Smooth muscle cell (in vitro differentiated cells): Measurements from ENCODE around the gene MMEL1. TPM values are rescaled to one million over a fixed set of nuclear protein-coding genes. Genes with fewer than 3 reads are reported as not detected.

ENCODE experiments used
- DNase-seq: peaks from one replicate; lab custom pipeline; 2025; ENCODE audit not compliant: unreplicated experiment; lab: John Stamatoyannopoulos, UW
- H2AFZ ChIP-seq: fragments of 200-600 bp; sonication (generic); 2 replicates; pipeline ENCODE4 v1.6.0; 2016; ENCODE audit warnings: antibody characterized with exemption, low read depth, mild to moderate bottlenecking
- H3F3A ChIP-seq: fragments of 200-600 bp; sonication (generic); 2 replicates; pipeline ENCODE4 v1.6.0; 2017; ENCODE audit warnings: antibody characterized with exemption, low read depth
- H3K27ac ChIP-seq: fragments of 200-600 bp; sonication (generic); 2 replicates; pipeline ENCODE4 v1.5.1; 2016; ENCODE audit warnings: low read depth, mild to moderate bottlenecking
- H3K27me3 ChIP-seq: fragments of 200-600 bp; sonication (generic); 2 replicates; pipeline ENCODE4 v1.6.1; 2016; ENCODE audit warnings: low read depth, mild to moderate bottlenecking
- H3K36me3 ChIP-seq: fragments of 200-600 bp; sonication (generic); 2 replicates; pipeline ENCODE4 v1.5.1; 2016; ENCODE audit warnings: low read depth
- H3K4me1 ChIP-seq: fragments of 200-600 bp; sonication (generic); 2 replicates; pipeline ENCODE4 v1.5.1; 2016; ENCODE audit warnings: low read depth
- H3K4me2 ChIP-seq: fragments of 200-600 bp; sonication (generic); 2 replicates; pipeline ENCODE4 v1.6.0; 2016; ENCODE audit warnings: mild to moderate bottlenecking
- H3K4me3 ChIP-seq: fragments of 200-600 bp; sonication (generic); 2 replicates; pipeline ENCODE4 v1.5.1; 2016; ENCODE audit warnings: mild to moderate bottlenecking
- H3K79me2 ChIP-seq: fragments of 200-600 bp; sonication (generic); 2 replicates; pipeline ENCODE4 v1.6.0; 2016; ENCODE audit warnings: low read depth, mild to moderate bottlenecking
- H3K9ac ChIP-seq: fragments of 200-600 bp; sonication (generic); 2 replicates; pipeline ENCODE4 v1.6.0; 2016; ENCODE audit warnings: low read depth
- H3K9me3 ChIP-seq: fragments of 200-600 bp; sonication (generic); replicated peaks from 2 replicates; pipeline ENCODE4 v1.5.1; 2016; ENCODE audit warnings: low read depth
- H4K20me1 ChIP-seq: fragments of 200-600 bp; sonication (generic); 2 replicates; pipeline ENCODE4 v1.6.0; 2016; ENCODE audit warnings: low read depth
- CTCF ChIP-seq: fragments of 200-600 bp; sonication (generic); IDR thresholded peaks from 2 replicates; pipeline ENCODE4 v1.5.1; 2017; ENCODE audit warnings: borderline replicate concordance, mild to moderate bottlenecking, antibody characterized with exemption; ENCODE audit not compliant: insufficient read depth, poor library complexity, severe bottlenecking
- WGBS: methylation state at CpG from one replicate; pipeline ENCODE4 v1.1.7; 2016; ENCODE audit warnings: low lambda C conversion rate; 5-methylcytosine and 5-hydroxymethylcytosine counted together
- polyA plus RNA-seq: library from polyadenylated mRNA; unstranded; fragments of >200 nt; fragmentation: Nextera tagmentation; extraction: Ambion mirVana; gene quantifications from 2 replicates; pipeline ENCODE4 v1.2.1, GENCODE V29; 2016
- total RNA-seq: library from RNA; depleted of rRNA; stranded (reverse); fragments of >200 nt; gene quantifications from 2 replicates; pipeline ENCODE4 v1.2.3, GENCODE V29; 2014

Gene MMEL1
- total and polyA plus RNA-seq, 2 experiments from 2014 or later, result 3.4 TPM; not detected in 1

- Histone ChIP-seq H3K27ac (no peak overlapping the region), H3K4me2 (no peak overlapping the region), H3K4me1 (no peaks in the 10 kb centered on the region), H3K9me3 (no peaks in the 10 kb centered on the region), H3K36me3 (no peaks in the 10 kb centered on the region), H3K27me3 (no peaks in the 10 kb centered on the region), H3K4me3 (no peak overlapping the region), H3F3A (no peaks in the 10 kb centered on the region), H2AFZ (no peak overlapping the region), H4K20me1 (no peaks in the 10 kb centered on the region), H3K9ac (no peak overlapping the region), H3K79me2 (no peaks in the 10 kb centered on the region)
- 81% methylated on average over 11 of the region's 11 CpGs for WGBS
- DNase-seq, result no peak
- no peak for TF ChIP-seq CTCF
Measured at GRCh38 chr1:2612591-2613365, 20.0 kb downstream of the MMEL1 start.

- Histone ChIP-seq H2AFZ (no peak overlapping the region), H3K36me3 (no peaks in the 10 kb centered on the region), H3K27me3 (no peaks in the 10 kb centered on the region), H3K27ac (no peak overlapping the region), H3K79me2 (no peaks in the 10 kb centered on the region), H3K4me3 (no peak overlapping the region), H4K20me1 (no peaks in the 10 kb centered on the region), H3K9me3 (no peaks in the 10 kb centered on the region), H3F3A (no peaks in the 10 kb centered on the region), H3K4me2 (no peak overlapping the region), H3K9ac (no peak overlapping the region), H3K4me1 (no peaks in the 10 kb centered on the region)
- DNase-seq, result no peak
- WGBS, result 92% methylated on average over 19 of the region's 19 CpGs
- no peak for TF ChIP-seq CTCF
Measured at GRCh38 chr1:2611621-2612437, 21.0 kb downstream of the MMEL1 start.

GRCh38 chr1:2611031-2611501, 21.8 kb downstream of the MMEL1 start:
- TF ChIP-seq CTCF, result no peak
- 13% methylated on average over 23 of the region's 24 CpGs for WGBS
- peak overlapping the region; percentile 24 for H3K4me3 ChIP-seq

More at GRCh38 chr1:2611031-2611501, 21.8 kb downstream of the MMEL1 start:
- H3K27ac ChIP-seq, result no peak overlapping the region
- DNase-seq, result peak; percentile 47
- H4K20me1 ChIP-seq, result no peaks in the 10 kb centered on the region
- H3K79me2 ChIP-seq, result no peaks in the 10 kb centered on the region
- H3K4me1 ChIP-seq, result no peaks in the 10 kb centered on the region
- H3K9ac ChIP-seq, result no peak overlapping the region
- H3K27me3 ChIP-seq, result no peaks in the 10 kb centered on the region
- peak overlapping the region; percentile 10 for H2AFZ ChIP-seq
- H3K9me3 ChIP-seq, result no peaks in the 10 kb centered on the region
- H3K36me3 ChIP-seq, result no peaks in the 10 kb centered on the region
- no peaks in the 10 kb centered on the region for H3F3A ChIP-seq
- H3K4me2 ChIP-seq, result peak overlapping the region; percentile 68
